Stomach (tissue), 9 donors: ENCODE results near the gene LCLAT1. TPM values are rescaled to one million over a fixed set of nuclear protein-coding genes. Genes with fewer than 3 reads are reported as not detected.

Source experiments
- DNase-seq, 2 donors: peaks; one replicate each; pipeline versions ENCODE4 v3.0.0 to v3.0.0-alpha.2; 2013 to 2019
- H3K27ac ChIP-seq, 5 donors: fragments of 200-600 bp in 4 of 5; sonication (generic) in 4 of 5; one replicate each; pipeline ENCODE4 v1.5.1; 2013 to 2019; ENCODE audit warnings: mild to moderate bottlenecking in 1 of 5, moderate library complexity in 1 of 5
- H3K27me3 ChIP-seq, 3 donors: fragments of 200-600 bp; sonication (generic); one replicate each; pipeline ENCODE4 v1.5.1; 2017 to 2019; ENCODE audit warnings: mixed run types in 1 of 3
- H3K36me3 ChIP-seq, 4 donors: fragments of 200-600 bp; sonication (generic); 1 replicate in 3 of 4; 2 replicates in 1 of 4; pipeline ENCODE4 v1.5.1; 2016 to 2019
- H3K4me1 ChIP-seq, 4 donors: fragments of 200-600 bp; sonication (generic); one replicate each; pipeline ENCODE4 v1.5.1; 2016 to 2019
- H3K4me3 ChIP-seq, 4 donors: fragments of 200-600 bp; sonication (generic) in 3 of 4; one replicate each; pipeline ENCODE4 v1.5.1; 2016 to 2019; ENCODE audit warnings: mild to moderate bottlenecking in 1 of 4
- H3K9me3 ChIP-seq, 4 donors: fragments of 200-600 bp; sonication (generic); one replicate each; pipeline ENCODE4 v1.5.1; 2016 to 2019
- EP300 ChIP-seq: sonication (generic); formaldehyde crosslinking; IDR thresholded peaks from one replicate; pipeline ENCODE4 v1.6.1; 2017; ENCODE audit warnings: antibody characterized with exemption
- POLR2A ChIP-seq, 4 donors: fragments of 450-650 bp; IDR thresholded peaks; one replicate each; pipeline ENCODE4 v1.6.1; 2016; ENCODE audit warnings: antibody characterized with exemption in 4 of 4, control low read depth in 2 of 4, mild to moderate bottlenecking in 1 of 4, moderate library complexity in 1 of 4
- POLR2AphosphoS5 ChIP-seq, 3 donors: sonication (generic); formaldehyde crosslinking; IDR thresholded peaks; one replicate each; pipeline ENCODE4 v1.6.1; 2016; ENCODE audit warnings: antibody characterized with exemption in 3 of 3
- WGBS, 5 donors: extraction: QIAGEN DNeasy Blood & Tissue Kit in 3 of 5; methylation state at CpG; one replicate each; pipeline versions ENCODE4 v1.1.5 to v1.1.7; 2013 to 2018; 5-methylcytosine and 5-hydroxymethylcytosine counted together
- intact Hi-C: fragments of 100-400 bp; cut with DNase I; formaldehyde crosslinking; loops from one replicate; pipeline ENCODE4 v1.15.1; 2023; ENCODE audit warnings: low total_unique reads
- polyA plus RNA-seq, 3 donors: library from polyadenylated mRNA; stranded (reverse); fragments of 200-250 nt; gene quantifications; one replicate each; pipeline ENCODE4 v1.2.3, GENCODE V29; 2013
- total RNA-seq, 5 donors: library from RNA; depleted of rRNA; stranded (reverse); fragments of >200 nt; gene quantifications; one replicate each; pipeline versions ENCODE4 v1.1.0 to v1.2.3, GENCODE V29; 2014 to 2016
- TF ChIP-seq, protein P1 (sequence below), 7 experiments: fragments of 450-650 bp in 4 of 7; fragments of 200-600 bp in 3 of 7; sonication (generic) in 3 of 7; IDR thresholded peaks; one replicate each; pipeline ENCODE4 v1.5.1; 2016 to 2019; ENCODE audit warnings: antibody characterized with exemption in 7 of 7, control low read depth in 2 of 7, mild to moderate bottlenecking in 1 of 7
- donor health status: healthy with polysubstance abuse.
- donor health status: Bipolar disorder and iron deficiency.
- donor health status: healthy.

The LCLAT1 gene
- total and polyA plus RNA-seq, 8 donors: 0.76 to 51.3 (median 12.5) TPM

DNA sequence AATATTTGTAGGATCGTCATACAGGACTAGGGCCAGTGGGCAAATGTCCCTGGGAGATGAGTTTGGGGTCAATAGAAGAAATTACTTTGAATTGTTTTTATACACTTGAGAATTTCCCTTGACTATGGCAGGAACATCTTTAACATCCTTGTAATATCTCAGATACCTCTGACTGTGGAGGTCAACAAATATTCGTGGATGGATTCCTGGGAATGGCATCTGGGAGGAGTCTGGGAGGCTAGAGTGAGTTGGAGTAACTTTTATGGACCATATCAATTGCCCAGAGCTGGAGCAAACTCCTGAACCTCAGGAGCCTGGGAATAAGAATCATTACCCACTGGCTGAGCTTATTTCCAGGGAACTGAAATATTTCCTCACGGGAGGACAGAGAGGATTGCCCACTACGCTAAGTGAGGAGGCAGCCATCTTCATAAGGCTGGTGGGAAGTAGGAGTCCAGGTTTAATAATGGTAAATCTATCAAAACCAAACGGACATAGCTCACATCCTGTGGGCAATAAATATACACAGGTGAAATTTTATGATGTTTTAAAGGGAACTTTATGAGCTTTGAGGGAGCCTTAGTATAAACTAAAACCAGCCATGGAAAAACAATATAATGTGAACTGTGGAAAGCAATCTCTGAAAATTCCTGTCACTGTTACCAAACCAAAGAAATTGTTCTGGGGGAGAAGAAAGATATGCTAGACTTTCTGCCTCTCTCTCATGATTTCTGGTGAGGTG is 44.4 kb upstream of the LCLAT1 start:
- Histone ChIP-seq H3K27me3 (no peaks in the 10 kb centered on the region), H3K36me3 (no peaks in the 10 kb centered on the region), H3K4me1 (peaks cover 2 to 37% (median 13%) of the 10 kb centered on the region in 4 donors), H3K4me3 (no peak overlapping the region), H3K9me3 (no peaks in the 10 kb centered on the region), H3K27ac (peak overlapping the region in 1 of 5 donors; percentile 4)
- 66 to 79% (median 70%) methylated on average over 5 of the region's 5 CpGs for WGBS, 5 donors
- intact Hi-C loops: no loop called here
- DNase-seq: no peak
- TF ChIP-seq POLR2AphosphoS5 (IDR thresholded peaks at IDR 0.05) (no peak), POLR2A (IDR thresholded peaks at IDR 0.05) (no peak), EP300 (no peak)
- TF ChIP-seq, protein P1, sequence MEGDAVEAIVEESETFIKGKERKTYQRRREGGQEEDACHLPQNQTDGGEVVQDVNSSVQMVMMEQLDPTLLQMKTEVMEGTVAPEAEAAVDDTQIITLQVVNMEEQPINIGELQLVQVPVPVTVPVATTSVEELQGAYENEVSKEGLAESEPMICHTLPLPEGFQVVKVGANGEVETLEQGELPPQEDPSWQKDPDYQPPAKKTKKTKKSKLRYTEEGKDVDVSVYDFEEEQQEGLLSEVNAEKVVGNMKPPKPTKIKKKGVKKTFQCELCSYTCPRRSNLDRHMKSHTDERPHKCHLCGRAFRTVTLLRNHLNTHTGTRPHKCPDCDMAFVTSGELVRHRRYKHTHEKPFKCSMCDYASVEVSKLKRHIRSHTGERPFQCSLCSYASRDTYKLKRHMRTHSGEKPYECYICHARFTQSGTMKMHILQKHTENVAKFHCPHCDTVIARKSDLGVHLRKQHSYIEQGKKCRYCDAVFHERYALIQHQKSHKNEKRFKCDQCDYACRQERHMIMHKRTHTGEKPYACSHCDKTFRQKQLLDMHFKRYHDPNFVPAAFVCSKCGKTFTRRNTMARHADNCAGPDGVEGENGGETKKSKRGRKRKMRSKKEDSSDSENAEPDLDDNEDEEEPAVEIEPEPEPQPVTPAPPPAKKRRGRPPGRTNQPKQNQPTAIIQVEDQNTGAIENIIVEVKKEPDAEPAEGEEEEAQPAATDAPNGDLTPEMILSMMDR (IDR thresholded peaks at IDR 0.05): no peak

DNA sequence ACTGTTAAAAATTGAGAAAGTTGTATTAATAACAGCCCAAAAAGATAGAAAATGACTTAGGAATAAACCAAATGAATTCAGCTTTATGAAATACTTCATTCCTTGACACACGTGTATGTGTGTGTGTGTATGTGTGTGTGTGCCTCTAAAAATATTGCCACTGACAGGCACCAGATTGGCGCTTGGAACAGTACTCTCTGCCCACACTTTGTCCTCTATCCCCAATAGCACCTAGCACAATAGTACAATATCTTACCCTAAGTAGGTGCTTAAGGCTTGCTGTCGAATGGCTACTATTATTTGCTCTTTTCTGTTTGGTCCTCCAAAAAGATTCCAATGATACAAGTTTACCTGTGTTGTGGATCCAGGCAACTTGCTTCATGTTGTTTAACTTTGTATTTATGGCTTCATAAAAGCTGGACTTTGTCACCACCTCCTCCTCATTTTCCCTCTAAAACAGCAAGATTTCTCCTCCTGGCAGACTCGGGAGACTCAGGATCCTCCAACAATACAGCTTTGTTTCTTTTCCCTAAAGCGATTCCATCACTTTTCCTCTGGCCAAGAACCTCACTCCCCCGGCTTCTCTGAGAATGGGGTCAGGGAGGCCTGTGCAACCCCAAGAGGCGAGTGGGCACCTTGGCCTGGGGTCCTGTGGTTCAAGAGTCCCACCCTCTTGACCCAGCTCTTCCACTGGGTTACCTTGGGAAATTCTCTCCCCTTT is 43.3 kb upstream of the LCLAT1 start:
- intact Hi-C loops: no loop called here
- TF ChIP-seq EP300 (no peak), POLR2A (IDR thresholded peaks at IDR 0.05) (no peak), POLR2AphosphoS5 (IDR thresholded peaks at IDR 0.05) (no peak)
- TF ChIP-seq, protein P1 (IDR thresholded peaks at IDR 0.05): no peak
- peak in 1 of 2 donors; percentile 51 for DNase-seq
- Histone ChIP-seq H3K27ac (peak overlapping the region in 2 of 5 donors; percentile 47), H3K36me3 (no peaks in the 10 kb centered on the region), H3K27me3 (no peaks in the 10 kb centered on the region), H3K4me1 (peaks cover 4 to 48% (median 20%) of the 10 kb centered on the region in 4 donors), H3K9me3 (no peaks in the 10 kb centered on the region), H3K4me3 (no peak overlapping the region)
- 73 to 78% (median 77%) methylated on average over 7 of the region's 7 CpGs for WGBS, 5 donors

DNA sequence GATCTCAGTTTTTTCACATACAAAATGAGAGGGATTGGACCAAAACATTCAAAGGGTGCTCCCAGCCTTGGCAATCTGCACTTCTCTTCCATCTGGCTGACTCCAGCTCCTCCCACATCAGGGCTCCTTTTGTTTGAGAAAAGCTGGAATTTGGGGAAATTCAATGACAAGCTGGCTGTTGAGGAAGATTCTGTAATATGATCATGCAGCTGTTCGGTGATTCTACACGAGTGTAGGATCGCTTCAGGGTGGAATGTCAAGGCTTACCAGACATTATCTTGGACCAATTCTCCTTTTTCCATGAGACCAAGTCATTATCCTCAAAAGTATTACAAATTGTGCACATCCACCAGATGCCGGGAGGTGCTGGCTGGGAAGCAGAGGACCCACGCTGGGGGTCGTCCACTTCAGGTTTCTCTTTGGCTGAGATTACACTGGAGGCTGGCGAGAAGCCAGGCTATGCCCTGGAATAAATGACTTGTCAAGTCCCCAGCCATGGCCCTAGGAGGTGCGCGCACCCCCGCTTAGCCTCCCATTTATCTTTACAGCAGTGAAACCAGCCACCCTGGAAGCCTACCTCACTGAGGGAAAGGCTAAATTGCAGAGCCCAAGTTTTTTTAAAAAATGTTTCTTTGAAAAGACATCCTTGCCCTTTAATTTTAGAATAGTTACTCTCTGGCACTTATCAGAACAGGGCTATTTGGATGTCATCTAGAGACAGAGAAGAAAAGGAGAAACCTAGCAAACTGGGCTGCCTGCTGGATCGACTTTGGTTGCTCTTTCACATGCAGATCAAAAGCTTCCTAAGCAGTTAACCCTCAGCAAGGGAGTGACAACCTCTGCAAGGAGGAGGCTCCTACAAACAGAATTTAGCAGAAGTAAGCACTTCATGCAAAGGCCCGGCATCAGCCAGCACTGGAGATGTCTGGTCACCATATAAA is 42.5 kb upstream of the LCLAT1 start:
- DNase-seq: peak in 1 of 2 donors; percentile 78
- Histone ChIP-seq H3K27ac (peak overlapping the region in 2 of 5 donors; percentile 47), H3K27me3 (no peaks in the 10 kb centered on the region), H3K4me3 (no peak overlapping the region), H3K4me1 (peaks cover 4 to 57% (median 21%) of the 10 kb centered on the region in 4 donors), H3K36me3 (no peaks in the 10 kb centered on the region), H3K9me3 (no peaks in the 10 kb centered on the region)
- WGBS, 5 donors: 48 to 65% (median 61%) methylated on average over 11 to 12 of the region's 12 CpGs
- TF ChIP-seq EP300: no peak
- TF ChIP-seq POLR2A (IDR thresholded peaks at IDR 0.05): no peak
- TF ChIP-seq POLR2AphosphoS5 (IDR thresholded peaks at IDR 0.05): no peak
- TF ChIP-seq, protein P1 (IDR thresholded peaks at IDR 0.05): no peak
- intact Hi-C loops: no loop called here

DNA sequence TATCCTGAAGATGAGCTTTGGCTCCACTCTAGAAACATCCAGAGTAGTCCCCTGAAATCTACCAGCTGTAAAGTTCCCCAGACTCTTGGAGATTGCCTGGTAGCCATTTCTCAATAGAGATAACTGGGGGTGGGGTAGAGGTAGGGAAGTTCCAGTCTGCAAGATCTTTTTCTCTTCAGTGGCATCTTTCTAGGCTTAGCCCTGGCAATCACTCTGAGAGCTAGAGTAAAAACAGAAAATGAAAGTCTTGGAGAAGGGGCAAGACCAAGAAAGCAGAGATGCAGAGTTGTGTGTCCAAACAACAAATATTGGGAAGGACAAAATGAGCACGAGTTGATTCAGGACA is 41.8 kb upstream of the LCLAT1 start:
- no peak for DNase-seq
- intact Hi-C loops: no loop called here
- Histone ChIP-seq H3K27ac (no peak overlapping the region), H3K36me3 (no peaks in the 10 kb centered on the region), H3K27me3 (no peaks in the 10 kb centered on the region), H3K4me3 (no peak overlapping the region), H3K9me3 (no peaks in the 10 kb centered on the region), H3K4me1 (peaks cover 4 to 54% (median 21%) of the 10 kb centered on the region in 4 donors)
- WGBS, 5 donors: 35 to 68% (median 59%) methylated on average over 1 of the region's 1 CpG
- no peak for TF ChIP-seq POLR2A (IDR thresholded peaks at IDR 0.05)
